Bronchus fibroblast of lung (primary cell): ENCODE data around the gene RPL15. TPM values are rescaled to one million over a fixed set of nuclear protein-coding genes. Genes with fewer than 3 reads are reported as not detected.

Source experiments
- total RNA-seq: library from RNA; depleted of rRNA; stranded (reverse); fragments of >200 nt; gene quantifications from 2 replicates; pipeline ENCODE4 v1.2.3, GENCODE V29; 2015

The RPL15 gene
- 3,571 and 4,186 TPM in 2 replicates for total RNA-seq

DNA sequence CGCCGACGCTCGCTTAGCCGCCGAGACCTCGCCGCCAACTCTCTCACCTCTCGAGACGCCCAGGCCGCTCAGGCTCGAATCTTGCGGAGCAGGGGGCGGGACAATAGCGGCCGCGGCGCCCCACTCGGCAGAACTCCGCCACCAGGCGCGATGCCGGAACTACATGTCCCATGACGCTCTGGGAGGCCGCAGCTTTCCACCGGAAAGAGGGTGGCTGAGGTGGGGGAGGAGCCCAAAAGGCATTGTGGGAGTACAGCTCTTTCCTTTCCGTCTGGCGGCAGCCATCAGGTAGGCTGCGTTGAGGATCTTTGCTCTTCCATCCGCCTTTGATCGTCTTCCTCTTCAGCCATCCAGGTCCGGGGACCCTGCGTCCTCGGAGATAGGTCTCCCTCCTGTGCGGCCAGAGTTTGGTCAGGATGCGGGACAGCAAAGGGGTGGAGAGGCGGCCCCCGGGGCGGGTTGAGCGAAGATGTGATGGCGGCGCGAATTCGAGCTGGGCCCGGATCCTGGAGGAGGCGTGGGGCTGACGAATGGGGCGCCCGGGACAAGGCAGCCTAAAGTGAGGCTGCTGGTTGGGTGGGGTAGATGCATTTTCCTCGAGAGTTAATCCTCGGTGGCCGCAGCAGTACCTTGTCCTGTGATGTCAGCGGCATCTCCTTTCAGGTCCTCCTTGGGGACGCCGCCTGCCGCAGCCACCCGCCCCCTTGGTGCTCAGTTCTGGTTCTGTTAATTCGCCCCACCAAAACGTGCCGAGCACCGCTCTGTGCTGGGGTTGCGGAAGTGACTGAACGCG is at the start of gene RPL15, which contains the start of gene NKIRAS1:
TSS of gene RPL15 (plus strand) at position 247 of the 793 bp plus-strand sequence. CDS start 728 bp downstream, outside the sequence.
TSS of gene NKIRAS1 (minus strand) at position 105 of the 793 bp plus-strand sequence. CDS start 6,086 bp downstream, outside the sequence.

GRCh38 chr3:23944861-23945662 is 28.1 kb downstream of the RPL15 start, which contains the start of gene NR1D2:
NR1D2 (plus strand) TSS chr3:23945286; CDS start chr3:23945579, 293 bp downstream.

Other genes starting within 250 kb of the RPL15 start
- 71.7 and 82.2 TPM in 2 replicates for gene UBE2E1, start 111.2 kb upstream of the RPL15 start, total RNA-seq
- gene NKIRAS1, start 142 bp upstream of the RPL15 start, total RNA-seq = 4.0 and 7.9 TPM in 2 replicates
- 6.1 and 7.6 TPM in 2 replicates for gene NR1D2, start 28.2 kb downstream of the RPL15 start, total RNA-seq